Measurements from ENCODE around the gene MUC3A. TPM values are rescaled to one million over a fixed set of nuclear protein-coding genes. Genes with fewer than 3 reads are reported as not detected.

Gene MUC3A
- total RNA-seq, 1 experiment from 2014 or later, result not detected

- DNase-seq (ENCODE audit: low read depth, low spot score), result no peak
- in situ Hi-C loops (cut with HindIII; ENCODE audit: low pct_unique_long_range_greater_than_20kb, low sequenced_read_pairs), result no loop called here
Measured at GRCh38 chr7:100942045-100942774, 7.1 kb upstream of the MUC3A start.

GRCh38 chr7:100943693-100944092, 5.6 kb upstream of the MUC3A start:
- DNase-seq (ENCODE audit: low read depth, low spot score), result no peak
- in situ Hi-C loops (cut with HindIII; ENCODE audit: low pct_unique_long_range_greater_than_20kb, low sequenced_read_pairs), result no loop called here

- in situ Hi-C loops (cut with HindIII; ENCODE audit: low pct_unique_long_range_greater_than_20kb, low sequenced_read_pairs), result no loop called here
- DNase-seq (ENCODE audit: low read depth, low spot score), result no peak
Measured at GRCh38 chr7:100944138-100944537, 5.2 kb upstream of the MUC3A start.

- in situ Hi-C loops (cut with HindIII; ENCODE audit: low pct_unique_long_range_greater_than_20kb, low sequenced_read_pairs), result no loop called here
- no peak for DNase-seq (ENCODE audit: low read depth, low spot score)
Measured at GRCh38 chr7:100946111-100946510, 3.2 kb upstream of the MUC3A start.

GRCh38 chr7:100946766-100947365, 2.5 kb upstream of the MUC3A start:
- in situ Hi-C loops (cut with HindIII; ENCODE audit: low pct_unique_long_range_greater_than_20kb, low sequenced_read_pairs), result no loop called here

GRCh38 chr7:100947792-100948191, 1.5 kb upstream of the MUC3A start:
- no peak for DNase-seq (ENCODE audit: low read depth, low spot score)
- in situ Hi-C loops (cut with HindIII; ENCODE audit: low pct_unique_long_range_greater_than_20kb, low sequenced_read_pairs), result no loop called here

More at GRCh38 chr7:100946766-100947365, 2.5 kb upstream of the MUC3A start:
- DNase-seq (ENCODE audit: low read depth, low spot score), result no peak

GRCh38 chr7:100949933-100950443, 654 bp downstream of the MUC3A start:
- in situ Hi-C loops (cut with HindIII; ENCODE audit: low pct_unique_long_range_greater_than_20kb, low sequenced_read_pairs), result no loop called here
- DNase-seq (ENCODE audit: low read depth, low spot score), result no peak

- in situ Hi-C loops (cut with HindIII; ENCODE audit: low pct_unique_long_range_greater_than_20kb, low sequenced_read_pairs), result no loop called here
- no peak for DNase-seq (ENCODE audit: low read depth, low spot score)
Measured at GRCh38 chr7:100951172-100951571, 1.8 kb downstream of the MUC3A start.

- no peak for DNase-seq (ENCODE audit: low read depth, low spot score)
- in situ Hi-C loops (cut with HindIII; ENCODE audit: low pct_unique_long_range_greater_than_20kb, low sequenced_read_pairs), result no loop called here
Measured at GRCh38 chr7:100951888-100952560, 2.7 kb downstream of the MUC3A start.

- DNase-seq (ENCODE audit: low read depth, low spot score), result no peak
- in situ Hi-C loops (cut with HindIII; ENCODE audit: low pct_unique_long_range_greater_than_20kb, low sequenced_read_pairs), result no loop called here
Measured at GRCh38 chr7:100952641-100953040, 3.3 kb downstream of the MUC3A start.

- in situ Hi-C loops (cut with HindIII; ENCODE audit: low pct_unique_long_range_greater_than_20kb, low sequenced_read_pairs), result no loop called here
- DNase-seq (ENCODE audit: low read depth, low spot score), result no peak
Measured at GRCh38 chr7:100957832-100958421, 8.6 kb downstream of the MUC3A start.

- DNase-seq (ENCODE audit: low read depth, low spot score), result no peak
Measured at GRCh38 chr7:100959894-100960293, 10.6 kb downstream of the MUC3A start.

GRCh38 chr7:100962537-100962936, 13.2 kb downstream of the MUC3A start:
- DNase-seq (ENCODE audit: low read depth, low spot score), result no peak
- in situ Hi-C loops (cut with HindIII; ENCODE audit: low pct_unique_long_range_greater_than_20kb, low sequenced_read_pairs), result no loop called here

More at GRCh38 chr7:100959894-100960293, 10.6 kb downstream of the MUC3A start:
- in situ Hi-C loops (cut with HindIII; ENCODE audit: low pct_unique_long_range_greater_than_20kb, low sequenced_read_pairs), result no loop called here

GRCh38 chr7:100963386-100963785, 14.1 kb downstream of the MUC3A start:
- in situ Hi-C loops (cut with HindIII; ENCODE audit: low pct_unique_long_range_greater_than_20kb, low sequenced_read_pairs), result no loop called here
- no peak for DNase-seq (ENCODE audit: low read depth, low spot score)

GRCh38 chr7:100963874-100964273, 14.5 kb downstream of the MUC3A start:
- in situ Hi-C loops (cut with HindIII; ENCODE audit: low pct_unique_long_range_greater_than_20kb, low sequenced_read_pairs), result no loop called here
- DNase-seq (ENCODE audit: low read depth, low spot score), result no peak

- in situ Hi-C loops (cut with HindIII; ENCODE audit: low pct_unique_long_range_greater_than_20kb, low sequenced_read_pairs), result no loop called here
- DNase-seq (ENCODE audit: low read depth, low spot score), result no peak
Measured at GRCh38 chr7:100964630-100965029, 15.3 kb downstream of the MUC3A start.

GRCh38 chr7:100965045-100965722, 15.8 kb downstream of the MUC3A start:
- in situ Hi-C loops (cut with HindIII; ENCODE audit: low pct_unique_long_range_greater_than_20kb, low sequenced_read_pairs), result no loop called here
- DNase-seq (ENCODE audit: low read depth, low spot score), result no peak

Measured in SK-MEL-5 (cell line).